NCI-H2196 treated with DMSO at 0.1 percent for 48 hours (cell line): ENCODE results near the gene PSMA7.

ENCODE experiments used
- DNase-seq: peaks from one replicate; lab custom pipeline; 2025; ENCODE audit not compliant: unreplicated experiment; lab: John Stamatoyannopoulos, UW

PSMA7 gene

DNA sequence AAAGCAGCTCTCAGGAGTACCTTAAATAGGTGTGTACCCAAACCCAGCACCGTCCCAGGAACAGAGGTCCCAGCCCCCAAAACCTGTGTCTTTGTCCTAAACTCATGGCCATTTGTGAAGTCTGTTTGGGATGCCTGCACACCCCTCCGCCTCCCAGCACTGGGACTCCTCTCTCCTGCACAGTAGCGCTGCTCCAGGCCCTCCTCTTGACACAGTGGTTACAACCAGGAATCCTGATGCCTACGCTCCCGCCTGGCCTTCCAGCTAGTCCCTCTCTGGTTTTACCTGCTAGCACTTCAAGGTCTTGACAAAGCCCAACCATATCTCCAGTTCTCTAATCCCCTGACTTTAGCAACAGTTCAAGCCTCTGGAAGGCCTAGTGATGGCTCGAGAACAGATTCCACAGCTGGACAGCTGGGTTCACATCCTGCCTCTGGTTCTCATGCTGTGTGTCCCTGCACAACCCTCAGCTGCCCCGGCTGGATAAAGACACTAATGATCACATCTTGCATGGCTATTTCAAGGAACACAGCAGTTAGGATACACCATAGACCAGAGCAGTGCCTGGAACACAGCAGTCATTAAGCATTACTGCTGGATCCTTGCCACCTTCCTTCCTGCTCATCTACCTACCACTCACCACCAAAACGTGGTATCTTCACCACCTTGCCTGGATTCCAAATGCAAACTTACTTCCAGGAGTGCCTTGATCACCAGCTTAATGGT, 5.6 kb downstream of the PSMA7 start:
- no peak for DNase-seq

DNA sequence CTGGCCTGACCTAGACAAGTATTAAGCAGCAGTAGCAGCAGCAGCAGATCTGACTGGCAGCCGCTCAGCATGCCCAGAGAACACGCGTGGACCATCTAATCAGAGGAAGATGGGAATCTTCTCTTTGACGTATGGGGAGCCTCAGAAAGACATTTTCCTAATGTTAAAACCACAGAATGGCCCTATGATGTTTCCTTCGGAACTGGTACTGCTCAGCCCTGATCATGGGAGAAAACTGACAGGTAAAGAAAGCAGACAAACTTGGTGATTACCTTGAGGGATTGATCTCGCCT, 6.2 kb downstream of the PSMA7 start:
- DNase-seq, result no peak

DNA sequence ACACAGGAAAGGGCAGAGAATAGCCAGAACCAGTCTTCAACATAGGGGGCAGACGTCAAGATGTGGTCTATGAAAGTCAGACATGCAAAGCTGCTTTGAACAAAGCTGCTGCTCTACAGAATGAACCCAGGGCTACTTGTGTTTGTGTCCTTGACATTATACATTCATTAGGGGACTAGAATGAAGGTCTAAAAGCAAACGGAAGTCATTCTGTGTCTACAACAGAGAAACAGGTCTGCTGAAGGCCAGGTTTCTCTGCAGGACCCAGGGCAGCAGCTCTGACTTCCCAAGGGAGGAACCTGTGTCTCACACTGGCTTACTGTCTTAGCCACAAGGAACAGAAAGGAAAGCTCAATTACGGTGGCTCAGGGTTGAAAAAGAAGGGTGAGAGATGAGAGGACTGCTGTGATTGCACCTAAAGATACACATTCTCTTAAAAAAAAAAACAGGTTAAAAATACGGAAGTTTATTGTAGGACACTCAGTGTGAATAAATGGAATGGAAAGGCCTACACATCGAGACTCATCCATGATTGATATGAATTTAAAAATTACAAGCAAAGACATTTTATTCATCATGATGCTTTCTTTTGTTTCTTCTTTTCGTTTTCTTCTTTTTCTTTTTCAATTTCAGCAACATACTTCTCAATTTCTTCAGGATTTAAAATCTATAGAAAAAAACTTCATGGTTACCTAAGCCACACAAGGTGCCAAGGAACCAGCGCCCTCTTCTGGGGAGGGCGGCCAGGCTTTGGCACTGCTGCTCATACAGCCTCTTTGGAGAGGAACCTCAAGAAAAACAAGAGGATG, 6.7 kb downstream of the PSMA7 start:
- DNase-seq, result peak; percentile 36

DNA sequence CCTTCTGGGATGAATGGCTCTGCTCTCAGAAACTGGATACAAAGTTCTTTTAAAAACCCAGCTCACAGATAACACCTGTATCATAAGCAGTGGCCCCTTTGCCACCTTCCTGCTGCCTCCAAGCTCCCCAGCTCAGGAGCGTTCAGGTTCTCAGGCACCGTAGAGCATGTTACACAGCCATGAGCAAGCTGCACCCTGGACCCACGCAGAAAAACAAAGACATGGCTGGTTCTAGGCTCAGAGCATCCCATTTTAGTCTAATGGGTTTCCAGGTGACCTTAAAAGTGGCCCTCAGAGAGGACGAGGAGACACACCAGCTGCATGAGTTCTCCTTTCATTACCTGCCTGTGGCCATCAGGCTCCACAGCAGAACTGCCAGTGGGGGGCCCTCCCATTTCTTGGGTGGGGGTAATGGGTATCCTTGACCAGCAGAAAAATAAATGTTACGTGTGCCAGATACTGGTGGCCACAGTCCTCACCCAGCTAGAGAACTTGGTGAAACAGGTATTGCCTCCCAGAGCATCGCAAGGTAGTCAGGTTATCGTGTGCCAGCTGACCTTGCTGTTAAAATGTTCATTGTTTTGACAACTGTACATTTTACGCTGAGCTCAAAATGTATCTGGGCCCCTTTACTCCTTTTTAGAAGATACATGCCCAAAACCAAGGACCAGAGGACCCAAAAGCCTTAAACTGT, 7.5 kb downstream of the PSMA7 start:
- no peak for DNase-seq

DNA sequence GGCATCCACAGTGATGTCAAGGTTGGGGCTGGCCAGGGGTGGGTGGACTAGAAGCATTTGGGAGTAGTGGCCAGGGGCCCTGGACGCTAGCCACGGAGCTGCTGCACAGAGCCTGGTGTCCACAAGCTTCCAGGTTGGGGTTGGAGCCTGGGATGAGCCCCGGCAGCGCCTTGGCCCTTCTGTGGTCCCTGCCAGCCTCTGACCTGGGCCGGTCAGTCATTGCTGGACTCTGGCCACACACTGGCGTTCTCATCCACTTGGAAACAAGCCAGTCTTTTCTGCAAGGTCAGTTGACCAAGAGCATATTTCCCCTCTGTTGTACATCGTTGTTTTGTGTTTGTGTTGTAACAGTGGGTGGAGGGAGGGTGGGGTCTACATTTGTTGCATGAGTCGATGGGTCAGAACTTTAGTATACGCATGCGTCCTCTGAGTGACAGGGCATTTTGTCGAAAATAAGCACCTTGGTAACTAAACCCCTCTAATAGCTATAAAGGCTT, 8.4 kb downstream of the PSMA7 start:
- no peak for DNase-seq

DNA sequence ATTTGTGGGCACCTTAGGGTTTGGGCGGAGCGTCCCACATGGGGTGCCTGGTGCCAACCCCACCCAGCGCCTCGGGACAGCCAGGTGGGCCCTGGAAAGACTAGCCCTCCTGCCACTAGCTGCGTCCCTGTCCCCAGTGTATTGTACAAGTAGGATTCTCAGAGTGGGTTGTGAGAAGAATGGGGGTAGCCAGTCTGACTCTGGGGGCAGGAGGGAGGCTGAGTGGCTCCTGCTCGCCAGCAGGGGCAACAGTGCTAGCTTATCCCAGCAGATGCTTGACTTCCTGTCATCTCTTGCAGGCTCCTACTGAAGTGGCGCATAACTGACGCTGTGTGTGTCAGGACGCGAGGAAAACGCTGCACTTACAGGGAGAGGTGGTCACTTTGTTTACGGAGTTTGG, 9.3 kb downstream of the PSMA7 start:
- no peak for DNase-seq

DNA sequence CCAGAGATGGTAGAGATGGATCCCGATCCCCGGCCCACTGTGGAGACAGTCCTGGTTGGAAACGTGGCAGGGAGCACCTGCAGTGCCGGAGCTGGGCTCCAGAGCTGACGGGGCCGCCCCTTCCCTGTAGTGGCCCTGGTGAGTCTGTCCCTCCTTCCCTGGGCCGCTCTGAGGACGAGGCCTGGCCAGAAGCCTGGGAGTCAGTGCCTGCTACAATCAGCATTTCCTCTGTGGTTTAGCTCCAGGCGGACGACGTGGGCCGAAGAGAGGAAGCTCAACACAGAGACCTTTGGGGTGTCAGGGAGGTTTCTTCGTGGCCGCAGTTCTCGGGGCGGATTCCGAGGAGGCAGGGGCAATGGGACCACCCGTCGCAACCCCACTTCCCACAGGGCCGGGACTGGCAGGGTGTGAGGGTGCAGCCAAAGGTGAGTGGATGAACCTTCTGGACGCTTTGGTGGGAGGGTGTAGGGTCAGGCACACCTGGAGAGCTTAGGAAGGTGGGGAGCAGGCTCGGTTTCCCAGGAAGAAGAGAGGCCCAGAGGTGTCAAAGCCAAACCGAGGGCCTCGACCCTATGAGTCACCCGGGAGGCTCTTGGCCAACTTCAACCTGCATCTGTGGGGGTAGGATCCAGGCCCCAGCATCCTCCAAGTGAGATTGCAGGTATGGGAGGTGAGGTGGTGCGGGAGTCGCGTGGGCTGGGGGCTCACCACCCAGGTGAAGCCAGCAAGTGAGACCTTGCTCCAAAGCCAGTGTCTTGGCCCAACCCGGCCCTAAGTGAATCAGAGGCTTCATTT, 9.9 kb downstream of the PSMA7 start:
- DNase-seq, result no peak

DNA sequence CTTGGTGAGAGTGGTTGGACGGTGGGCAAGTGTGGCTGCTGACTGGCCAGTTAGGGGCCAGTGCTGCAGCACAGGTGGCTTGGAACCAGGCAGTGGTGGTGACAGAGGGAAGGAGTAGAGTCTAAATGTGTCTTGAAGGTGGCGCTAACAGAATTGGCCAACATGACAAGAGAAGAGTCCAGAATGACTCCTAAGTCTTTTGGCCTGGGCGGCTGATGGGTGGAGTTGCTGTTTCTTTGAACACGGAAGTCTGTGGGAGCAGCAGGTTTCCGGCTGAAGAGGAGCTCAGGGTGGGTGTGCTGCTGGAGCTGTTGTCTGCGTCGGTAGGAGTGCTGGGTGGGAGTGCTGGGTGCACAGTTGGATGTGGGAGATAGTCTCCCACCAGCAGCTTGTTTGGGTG, 10.8 kb downstream of the PSMA7 start:
- no peak for DNase-seq

DNA sequence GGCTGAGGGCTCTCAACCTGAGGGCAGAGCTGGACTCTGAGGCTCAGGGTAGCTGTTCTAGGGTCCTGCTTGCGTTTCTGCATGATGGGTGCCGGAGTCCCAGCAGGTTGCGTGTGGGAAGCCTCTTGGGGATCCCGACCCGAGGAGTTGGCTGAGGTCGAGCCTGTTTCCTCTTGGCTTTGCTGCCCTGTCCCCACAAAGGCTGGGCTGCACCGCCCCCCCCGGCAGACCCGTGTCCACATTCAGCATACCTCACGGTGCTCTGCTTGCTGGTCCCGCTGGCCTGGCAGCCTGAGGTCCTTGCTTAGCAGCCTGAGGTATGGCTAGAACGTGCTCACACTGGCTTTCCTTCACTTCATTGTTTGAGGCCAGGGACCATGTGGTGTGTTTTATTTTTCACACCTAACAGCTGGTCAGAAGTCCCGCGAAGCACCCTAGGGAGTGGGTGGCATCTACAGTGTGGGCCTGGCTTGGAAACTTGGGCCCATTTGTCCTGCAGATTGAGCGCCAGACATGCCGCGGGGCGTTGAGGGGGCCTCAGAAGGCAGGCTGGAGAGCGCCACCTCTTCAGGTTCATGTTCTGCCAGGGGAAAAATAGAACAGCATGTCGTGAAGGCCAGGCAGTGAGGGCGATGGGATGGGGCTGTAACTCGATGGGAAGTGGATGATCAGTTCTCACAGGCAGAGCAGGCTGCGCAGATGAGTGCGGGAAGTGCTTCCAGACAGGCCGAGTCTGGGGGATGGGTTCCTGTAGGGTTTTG, 11.5 kb downstream of the PSMA7 start:
- no peak for DNase-seq

DNA sequence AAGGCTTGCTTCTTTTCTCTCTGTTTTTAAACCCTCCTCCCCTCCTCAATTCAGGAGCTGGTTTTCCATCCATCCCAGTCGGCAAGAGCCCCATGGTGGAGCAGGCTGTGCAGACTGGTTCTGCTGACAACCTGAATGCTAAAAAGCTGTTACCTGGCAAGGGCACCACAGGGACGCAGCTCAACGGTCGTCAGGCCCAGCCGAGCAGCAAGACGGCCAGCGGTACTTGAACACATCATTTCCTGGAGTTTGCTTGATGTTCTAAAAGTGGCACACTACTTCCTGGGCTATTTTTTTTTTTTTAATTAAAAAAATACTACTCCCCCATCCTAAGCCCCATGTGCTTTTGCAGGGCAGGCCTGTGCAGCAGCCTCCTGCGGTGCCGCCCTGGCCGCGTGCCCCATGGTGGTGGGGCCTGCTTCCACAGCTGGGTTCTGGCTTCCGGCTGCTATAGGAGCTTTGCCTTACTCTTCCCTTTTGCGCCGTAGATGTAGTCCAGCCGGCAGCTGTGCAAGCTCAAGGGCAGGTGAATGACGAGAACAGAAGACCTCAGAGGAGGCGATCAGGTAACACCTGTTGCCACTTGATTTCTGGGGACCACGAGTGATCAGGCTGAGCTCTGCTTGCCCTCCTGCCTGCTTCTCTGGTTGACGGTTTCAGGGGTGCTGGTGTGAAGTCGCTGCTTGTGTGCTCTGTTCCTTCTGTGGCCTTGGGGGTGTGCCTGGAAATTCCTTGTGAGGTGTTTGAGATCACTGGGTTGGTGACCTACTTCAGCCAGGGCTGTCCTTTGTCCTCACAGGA, 13.3 kb downstream of the PSMA7 start:
- no peak for DNase-seq

DNA sequence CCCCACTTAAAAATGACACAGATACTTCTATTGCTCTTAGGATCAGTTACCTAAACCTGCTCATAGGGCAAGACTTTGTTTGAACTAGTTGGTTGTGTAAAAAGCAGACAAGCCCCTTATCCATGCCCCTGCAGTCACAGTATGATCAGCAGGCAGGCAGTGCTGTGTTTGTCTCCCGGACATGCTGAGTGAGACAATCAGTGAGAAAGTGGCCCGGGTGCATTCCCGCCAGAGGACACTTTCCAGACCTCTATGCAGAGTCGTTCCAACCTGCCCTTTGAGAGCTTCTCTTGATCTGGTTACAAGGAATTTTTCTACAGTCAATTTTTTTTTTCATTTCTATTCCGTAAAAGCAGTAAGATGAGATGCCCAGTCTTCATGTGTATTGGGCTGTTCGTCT, 14.7 kb downstream of the PSMA7 start:
- no peak for DNase-seq

DNA sequence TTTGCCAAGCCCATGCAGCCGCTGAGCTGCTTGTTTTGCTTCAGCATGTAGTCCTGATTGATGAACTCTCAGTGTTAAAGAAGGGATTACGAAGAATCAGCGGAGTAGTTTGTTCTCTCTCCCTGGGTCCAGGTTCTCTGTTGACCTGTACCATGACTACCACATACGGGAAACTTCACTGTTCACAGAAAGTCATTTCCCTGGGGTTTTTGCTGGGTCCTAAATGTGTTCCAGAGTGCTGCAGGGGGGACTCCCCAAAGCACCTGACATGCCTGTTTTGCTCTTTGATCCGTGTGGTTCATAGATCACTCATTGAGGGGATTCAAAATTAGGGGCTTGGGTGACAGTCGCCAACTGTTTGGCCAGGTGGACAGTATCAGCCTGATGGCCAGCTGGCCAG, 15.4 kb downstream of the PSMA7 start:
- no peak for DNase-seq

DNA sequence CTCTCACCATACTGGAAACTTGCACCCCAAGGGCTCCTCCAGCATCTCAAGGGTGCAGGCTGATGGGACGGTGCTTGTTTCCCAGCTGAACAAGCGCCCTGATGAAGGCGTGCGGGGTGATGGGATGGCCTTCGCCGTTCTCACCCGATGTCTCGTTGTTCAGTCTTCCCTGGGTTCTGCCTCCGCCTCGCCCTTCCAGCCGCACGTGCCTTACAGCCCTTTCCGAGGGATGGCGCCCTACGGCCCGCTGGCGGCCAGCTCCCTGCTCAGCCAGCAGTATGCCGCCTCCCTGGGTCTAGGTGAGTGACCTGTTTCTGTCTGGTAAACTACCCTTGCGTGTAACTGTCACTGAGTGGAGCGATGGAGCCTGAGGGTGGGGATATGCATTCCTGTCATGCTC, 17.1 kb downstream of the PSMA7 start:
- no peak for DNase-seq

DNA sequence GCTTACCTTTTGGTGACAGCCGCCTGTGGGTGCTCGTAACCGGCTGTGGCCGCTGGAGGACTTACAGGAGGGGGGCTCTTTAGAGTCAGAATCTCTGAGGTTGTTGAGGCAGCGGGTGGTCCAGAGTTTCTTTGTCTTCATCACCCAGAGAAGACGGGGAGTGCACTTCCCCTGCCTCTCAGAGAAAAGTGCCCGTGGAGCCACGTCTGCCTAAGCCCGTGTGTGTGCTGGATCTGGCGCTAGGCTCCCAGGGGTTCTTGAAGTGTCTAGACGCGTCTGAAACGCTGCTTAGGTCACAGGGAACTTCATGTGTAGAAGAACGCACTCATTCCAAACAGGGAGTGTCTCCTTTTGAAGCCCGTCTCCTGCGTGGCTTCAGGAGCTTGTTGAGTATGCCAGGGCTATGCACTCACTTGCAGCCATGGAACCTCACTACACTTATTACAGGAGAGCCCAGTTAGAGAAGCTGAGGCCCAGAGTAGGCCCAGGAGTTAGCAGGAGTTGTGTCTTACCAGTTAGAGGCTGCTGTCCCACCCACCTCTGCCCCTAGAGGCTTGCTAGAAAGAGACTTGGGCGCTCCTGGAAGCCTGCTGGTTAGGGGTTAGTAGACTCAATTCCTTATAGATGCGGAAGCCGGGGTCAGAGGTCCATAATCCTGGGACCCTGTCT, 19.6 kb downstream of the PSMA7 start:
- no peak for DNase-seq

DNA sequence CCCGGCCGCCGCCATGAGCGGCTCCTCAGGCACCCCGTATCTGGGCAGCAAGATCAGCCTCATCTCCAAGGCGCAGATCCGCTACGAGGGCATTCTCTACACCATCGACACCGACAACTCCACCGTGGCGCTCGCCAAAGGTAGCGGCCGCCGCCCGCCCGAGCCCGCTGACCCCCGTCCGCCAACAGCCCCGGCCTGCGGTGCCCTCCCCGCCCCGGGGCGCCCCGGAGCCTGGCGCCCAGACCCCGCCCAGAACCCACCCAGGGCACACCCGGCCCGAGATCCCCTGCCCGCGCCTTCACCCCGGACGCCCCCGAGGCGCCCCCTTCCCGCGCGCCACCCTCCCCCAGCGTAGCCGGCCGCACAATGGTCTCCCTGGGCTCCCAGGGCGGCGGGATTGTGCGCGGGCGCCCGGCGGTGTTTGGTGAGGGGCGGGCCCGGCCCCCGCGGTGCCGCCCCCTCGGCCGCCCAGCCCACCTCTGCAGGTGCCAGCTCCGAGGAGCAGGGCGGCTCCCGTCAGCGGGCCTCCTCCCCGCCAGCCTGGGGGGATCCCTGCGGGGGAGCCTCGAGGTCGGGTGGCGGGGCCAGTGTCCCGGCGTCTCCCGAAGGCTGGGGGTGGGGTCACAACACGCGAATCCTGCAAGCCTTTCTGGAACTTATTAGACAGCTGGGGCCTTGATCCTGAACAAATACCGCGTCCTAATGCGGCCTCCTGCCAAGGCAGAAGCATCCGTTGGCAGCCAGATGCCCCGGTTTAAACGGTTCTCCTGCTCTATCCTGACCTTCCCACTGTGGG, 20.3 kb downstream of the PSMA7 start:
- DNase-seq, result peak; percentile 28

DNA sequence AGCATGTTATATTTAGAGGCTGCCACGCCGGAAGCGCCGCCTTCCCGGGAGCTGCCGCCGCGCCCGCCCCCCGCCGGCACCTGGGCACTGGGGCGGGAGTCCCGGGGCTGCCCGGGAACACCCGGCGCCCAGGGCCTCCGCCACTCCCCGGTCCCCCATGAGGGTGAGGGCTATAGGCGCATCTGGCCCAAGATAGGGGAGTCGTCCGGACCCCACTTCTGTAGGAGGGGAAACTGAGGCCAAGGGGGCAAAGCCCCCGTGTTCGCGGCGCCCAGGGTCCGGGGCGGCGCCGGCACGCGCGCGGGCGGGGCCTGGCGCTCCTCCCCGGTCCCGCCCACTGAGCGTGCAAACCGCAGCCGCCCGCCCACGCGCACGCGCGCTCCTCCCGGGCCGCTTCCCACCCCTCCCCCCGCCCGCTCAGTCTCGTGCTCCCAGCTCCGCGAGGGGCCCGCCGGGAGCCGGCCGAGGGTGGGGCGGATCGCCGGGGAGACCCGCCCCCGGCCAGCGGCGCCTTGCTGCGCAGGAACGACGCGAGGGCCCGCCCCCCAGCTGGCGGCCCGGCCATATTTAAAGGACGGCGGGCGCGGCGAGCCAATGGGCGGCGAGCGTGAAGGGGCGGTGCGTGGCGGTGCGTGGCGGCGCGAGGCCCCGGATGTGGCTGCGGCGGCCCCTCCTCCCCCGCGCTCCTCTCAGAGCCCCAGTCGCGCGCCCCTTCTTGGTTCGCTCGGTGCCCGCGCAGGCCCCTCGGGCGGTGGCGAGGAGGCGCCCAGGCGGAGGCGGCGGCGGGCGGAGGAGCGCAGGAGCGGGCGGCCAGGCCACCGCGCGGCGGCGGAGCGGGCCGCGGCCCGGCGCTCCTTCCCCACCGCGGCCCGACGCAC, 21.2 kb downstream of the PSMA7 start, which contains the start of gene LSM14B:
TSS of gene LSM14B (plus strand) at position 700 of the 878 bp plus-strand sequence. CDS start 192 bp downstream, outside the sequence.
- peak; percentile 95 for DNase-seq
